K562 (cell line): ENCODE results near the gene TXN2. TPM values are rescaled to one million over a fixed set of nuclear protein-coding genes. Genes with fewer than 3 reads are reported as not detected.

Experiments used
- ATF1 ChIP-seq, 2 experiments: fragments of 450-650 bp in 1 of 2; IDR thresholded peaks; 2 replicates each; pipeline ENCODE4 v1.6.1; 2016; ENCODE audit warnings: missing compliant biosample characterization in 1 of 2, missing genetic modification characterization in 1 of 2
- CC2D1A ChIP-seq: fragments of 450-650 bp; IDR thresholded peaks from 2 replicates; pipeline ENCODE4 v1.6.1; 2017; ENCODE audit warnings: mild to moderate bottlenecking
- JUN ChIP-seq, 2 experiments: sonication (generic) in 1 of 2; formaldehyde crosslinking in 1 of 2; IDR thresholded peaks; 2 replicates each; pipeline versions ENCODE4 v1.6.1 to v1.8.0; 2012 to 2022; ENCODE audit warnings: borderline replicate concordance in 2 of 2, mild to moderate bottlenecking in 2 of 2, improper control_type of control experiment in 1 of 2, low read depth in 1 of 2, low read length in 1 of 2, missing genetic modification reagents in 1 of 2
- MEIS2 ChIP-seq: fragments of 450-650 bp; IDR thresholded peaks from 2 replicates; pipeline ENCODE4 v1.6.1; 2014; ENCODE audit warnings: mild to moderate bottlenecking; ENCODE audit not compliant: partially characterized antibody
- PCBP1 ChIP-seq: fragments of 200-400 bp; formaldehyde crosslinking; IDR thresholded peaks from 2 replicates; pipeline ENCODE4 v1.6.1; 2018; ENCODE audit warnings: mild to moderate bottlenecking, low read depth, low read length; ENCODE audit not compliant: poor library complexity, severe bottlenecking
- PHF20 ChIP-seq: fragments of 450-650 bp; IDR thresholded peaks from 2 replicates; pipeline ENCODE4 v1.6.1; 2018; ENCODE audit not compliant: partially characterized antibody
- TAF1 ChIP-seq: IDR thresholded peaks from 2 replicates; pipeline ENCODE4 v1.6.1; 2011; ENCODE audit warnings: mild to moderate bottlenecking, low read length, moderate library complexity; ENCODE audit not compliant: insufficient read depth, control insufficient read depth, severe bottlenecking; ENCODE audit errors: extremely low read depth
- ZBED1 ChIP-seq: IDR thresholded peaks from 2 replicates; pipeline ENCODE4 v1.6.1; 2014
- ZNF12 ChIP-seq: sonication (generic); formaldehyde crosslinking; IDR thresholded peaks from 2 replicates; pipeline ENCODE4 v1.4.0; 2020; ENCODE audit warnings: mild to moderate bottlenecking, missing genetic modification reagents
- ZNF175 ChIP-seq: fragments of 200-800 bp; sonication (Bioruptor generic); IDR thresholded peaks from 2 replicates; pipeline ENCODE4 v1.6.1; 2016; ENCODE audit warnings: low read depth, mild to moderate bottlenecking, missing genetic modification characterization, missing compliant biosample characterization
- ZNF232 ChIP-seq: sonication (generic); formaldehyde crosslinking; IDR thresholded peaks from 2 replicates; pipeline ENCODE4 v1.8.0; 2022; ENCODE audit warnings: mild to moderate bottlenecking, missing genetic modification reagents
- ZNF263 ChIP-seq: sonication (generic); formaldehyde crosslinking; IDR thresholded peaks from 2 replicates; pipeline ENCODE4 v1.8.0; 2022; ENCODE audit warnings: mild to moderate bottlenecking, missing genetic modification reagents, borderline replicate concordance
- ZNF3 ChIP-seq: fragments of 250-450 bp; sonication (Bioruptor Pico); IDR thresholded peaks from 2 replicates; pipeline ENCODE4 v1.5.0; 2021; ENCODE audit warnings: mild to moderate bottlenecking, moderate library complexity
- polyA plus RNA-seq, 8 experiments: library from polyadenylated mRNA; depleted of rRNA in 4 of 8; stranded (reverse) in 5 of 8; unstranded in 3 of 8; fragments of >200 nt; fragmentation: Nextera tagmentation in 2 of 8; fragmentation: Illumina TruSeq in 1 of 8; extraction: Ambion mirVana in 2 of 8; extraction: Trizol in 1 of 8; gene quantifications; 2 replicates each; pipeline versions ENCODE4 v1.2.1 to v1.2.3, GENCODE V29; 2011 to 2014; ENCODE audit warnings: inconsistent platforms in 1 of 8, missing spikeins in 1 of 8
- total RNA-seq, 7 experiments: library from RNA; depleted of rRNA in 6 of 7; stranded (reverse); fragments of >200 nt in 6 of 7; fragmentation: Illumina TruSeq in 2 of 7; extraction: Trizol in 2 of 7; gene quantifications; 2 replicates each; pipeline versions ENCODE4 v1.2.1 to v1.2.3, GENCODE V29; 2011 to 2021; ENCODE audit warnings: low replicate concordance in 1 of 7
- TF ChIP-seq, protein P1 (sequence below): sonication (generic); formaldehyde crosslinking; IDR thresholded peaks from 2 replicates; pipeline ENCODE4 v1.8.0; 2022; ENCODE audit warnings: mild to moderate bottlenecking, missing genetic modification reagents, borderline replicate concordance
- TF ChIP-seq, protein P2 (sequence below): fragments of 250-450 bp; sonication (Bioruptor Pico); IDR thresholded peaks from 2 replicates; pipeline ENCODE4 v1.4.0; 2020; ENCODE audit warnings: borderline replicate concordance
- TF ChIP-seq, protein P3 (sequence below): fragments of 250-450 bp; sonication (Bioruptor Pico); IDR thresholded peaks from 2 replicates; pipeline ENCODE4 v1.8.0; 2022; ENCODE audit warnings: inconsistent platforms, mild to moderate bottlenecking, moderate library complexity, borderline replicate concordance
- TF ChIP-seq, protein P4 (sequence below), 2 experiments: fragments of 450-650 bp; IDR thresholded peaks; 2 replicates each; pipeline ENCODE4 v1.6.1; 2018; ENCODE audit warnings: mild to moderate bottlenecking in 2 of 2, low read depth in 1 of 2; ENCODE audit not compliant: partially characterized antibody in 2 of 2

The TXN2 gene
- total and polyA plus RNA-seq, 9 of the 15 experiments (the other 6 are each of a cell fraction or from before 2014, with no cell fraction given) = 48.5 to 399 (median 118) TPM

DNA sequence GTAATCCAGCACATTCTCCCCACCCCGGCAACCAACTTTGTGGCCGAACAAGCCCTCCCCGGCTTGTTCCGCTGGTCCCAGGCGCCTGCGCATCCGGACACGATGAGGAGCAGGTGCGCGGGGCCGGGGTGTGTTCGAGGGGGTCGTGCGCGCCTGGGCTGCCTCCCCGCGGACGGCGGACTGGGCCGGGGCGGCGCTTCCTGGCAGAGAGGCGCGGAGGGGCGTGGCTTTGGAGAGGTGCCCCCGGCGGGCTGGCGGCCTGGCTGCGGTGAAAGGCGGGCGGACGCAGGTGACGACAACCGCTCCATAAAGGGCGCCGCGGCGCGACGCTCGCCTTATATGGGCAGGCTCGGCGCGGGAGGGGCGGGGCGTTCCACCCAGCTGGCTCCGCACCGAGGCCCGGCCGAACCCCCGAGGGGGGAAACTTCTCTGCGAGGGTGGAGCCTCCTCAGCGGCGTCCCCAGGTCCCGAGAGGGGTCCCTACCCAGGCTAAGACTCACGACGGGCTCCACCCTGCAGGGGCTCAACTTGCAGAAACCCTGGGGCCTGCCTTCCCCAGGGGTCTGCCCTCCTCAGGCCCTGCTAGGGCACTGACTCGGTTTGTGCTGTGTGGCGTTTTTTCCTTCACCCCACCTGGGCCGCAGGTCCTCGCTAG is 26.4 kb downstream of the TXN2 start (continued):
- TF ChIP-seq, protein P1, sequence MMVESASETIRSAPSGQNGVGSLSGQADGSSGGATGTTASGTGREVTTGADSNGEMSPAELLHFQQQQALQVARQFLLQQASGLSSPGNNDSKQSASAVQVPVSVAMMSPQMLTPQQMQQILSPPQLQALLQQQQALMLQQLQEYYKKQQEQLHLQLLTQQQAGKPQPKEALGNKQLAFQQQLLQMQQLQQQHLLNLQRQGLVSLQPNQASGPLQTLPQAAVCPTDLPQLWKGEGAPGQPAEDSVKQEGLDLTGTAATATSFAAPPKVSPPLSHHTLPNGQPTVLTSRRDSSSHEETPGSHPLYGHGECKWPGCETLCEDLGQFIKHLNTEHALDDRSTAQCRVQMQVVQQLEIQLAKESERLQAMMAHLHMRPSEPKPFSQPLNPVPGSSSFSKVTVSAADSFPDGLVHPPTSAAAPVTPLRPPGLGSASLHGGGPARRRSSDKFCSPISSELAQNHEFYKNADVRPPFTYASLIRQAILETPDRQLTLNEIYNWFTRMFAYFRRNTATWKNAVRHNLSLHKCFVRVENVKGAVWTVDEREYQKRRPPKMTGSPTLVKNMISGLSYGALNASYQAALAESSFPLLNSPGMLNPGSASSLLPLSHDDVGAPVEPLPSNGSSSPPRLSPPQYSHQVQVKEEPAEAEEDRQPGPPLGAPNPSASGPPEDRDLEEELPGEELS (CRISPR knock-in tag) = peak; percentile 48; the same call in 1 of the 2 replicates
- TF ChIP-seq, protein P2, sequence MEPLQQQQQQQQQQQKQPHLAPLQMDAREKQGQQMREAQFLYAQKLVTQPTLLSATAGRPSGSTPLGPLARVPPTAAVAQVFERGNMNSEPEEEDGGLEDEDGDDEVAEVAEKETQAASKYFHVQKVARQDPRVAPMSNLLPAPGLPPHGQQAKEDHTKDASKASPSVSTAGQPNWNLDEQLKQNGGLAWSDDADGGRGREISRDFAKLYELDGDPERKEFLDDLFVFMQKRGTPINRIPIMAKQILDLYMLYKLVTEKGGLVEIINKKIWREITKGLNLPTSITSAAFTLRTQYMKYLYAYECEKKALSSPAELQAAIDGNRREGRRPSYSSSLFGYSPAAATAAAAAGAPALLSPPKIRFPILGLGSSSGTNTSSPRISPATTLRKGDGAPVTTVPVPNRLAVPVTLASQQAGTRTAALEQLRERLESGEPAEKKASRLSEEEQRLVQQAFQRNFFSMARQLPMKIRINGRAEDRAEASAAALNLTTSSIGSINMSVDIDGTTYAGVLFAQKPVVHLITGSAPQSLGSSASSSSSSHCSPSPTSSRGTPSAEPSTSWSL = no peak
- TF ChIP-seq ZNF12 (no peak), ZNF232 (CRISPR knock-in tag) (peak; percentile 70; the same call in 1 of the 2 replicates), ZNF3 (CRISPR knock-in tag) (no peak), PCBP1 (no peak), PHF20 (peak; percentile 59), ZNF263 (CRISPR knock-in tag) (peak; percentile 50; the same call in 1 of the 2 replicates), ATF1 (CRISPR knock-in tag; IDR thresholded peaks at IDR 0.05) (no peak), ATF1 (tag; IDR thresholded peaks at IDR 0.05) (peak; percentile 69), MEIS2 (peak; percentile 78), CC2D1A (peak; percentile 96), ZNF175 (CRISPR knock-in tag) (peak; percentile 45; the same call in 1 of the 2 replicates), JUN (IDR thresholded peaks at IDR 0.05; ENCODE audit: borderline replicate concordance, low read depth, low read length) (no peak), JUN (CRISPR knock-in tag; IDR thresholded peaks at IDR 0.05; ENCODE audit: borderline replicate concordance) (peak; percentile 46; the same call in 1 of the 2 replicates), ZBED1 (no peak), TAF1 (peak; percentile 33)
- TF ChIP-seq, protein P3, sequence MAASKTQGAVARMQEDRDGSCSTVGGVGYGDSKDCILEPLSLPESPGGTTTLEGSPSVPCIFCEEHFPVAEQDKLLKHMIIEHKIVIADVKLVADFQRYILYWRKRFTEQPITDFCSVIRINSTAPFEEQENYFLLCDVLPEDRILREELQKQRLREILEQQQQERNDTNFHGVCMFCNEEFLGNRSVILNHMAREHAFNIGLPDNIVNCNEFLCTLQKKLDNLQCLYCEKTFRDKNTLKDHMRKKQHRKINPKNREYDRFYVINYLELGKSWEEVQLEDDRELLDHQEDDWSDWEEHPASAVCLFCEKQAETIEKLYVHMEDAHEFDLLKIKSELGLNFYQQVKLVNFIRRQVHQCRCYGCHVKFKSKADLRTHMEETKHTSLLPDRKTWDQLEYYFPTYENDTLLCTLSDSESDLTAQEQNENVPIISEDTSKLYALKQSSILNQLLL = no peak
- TF ChIP-seq, protein P4, sequence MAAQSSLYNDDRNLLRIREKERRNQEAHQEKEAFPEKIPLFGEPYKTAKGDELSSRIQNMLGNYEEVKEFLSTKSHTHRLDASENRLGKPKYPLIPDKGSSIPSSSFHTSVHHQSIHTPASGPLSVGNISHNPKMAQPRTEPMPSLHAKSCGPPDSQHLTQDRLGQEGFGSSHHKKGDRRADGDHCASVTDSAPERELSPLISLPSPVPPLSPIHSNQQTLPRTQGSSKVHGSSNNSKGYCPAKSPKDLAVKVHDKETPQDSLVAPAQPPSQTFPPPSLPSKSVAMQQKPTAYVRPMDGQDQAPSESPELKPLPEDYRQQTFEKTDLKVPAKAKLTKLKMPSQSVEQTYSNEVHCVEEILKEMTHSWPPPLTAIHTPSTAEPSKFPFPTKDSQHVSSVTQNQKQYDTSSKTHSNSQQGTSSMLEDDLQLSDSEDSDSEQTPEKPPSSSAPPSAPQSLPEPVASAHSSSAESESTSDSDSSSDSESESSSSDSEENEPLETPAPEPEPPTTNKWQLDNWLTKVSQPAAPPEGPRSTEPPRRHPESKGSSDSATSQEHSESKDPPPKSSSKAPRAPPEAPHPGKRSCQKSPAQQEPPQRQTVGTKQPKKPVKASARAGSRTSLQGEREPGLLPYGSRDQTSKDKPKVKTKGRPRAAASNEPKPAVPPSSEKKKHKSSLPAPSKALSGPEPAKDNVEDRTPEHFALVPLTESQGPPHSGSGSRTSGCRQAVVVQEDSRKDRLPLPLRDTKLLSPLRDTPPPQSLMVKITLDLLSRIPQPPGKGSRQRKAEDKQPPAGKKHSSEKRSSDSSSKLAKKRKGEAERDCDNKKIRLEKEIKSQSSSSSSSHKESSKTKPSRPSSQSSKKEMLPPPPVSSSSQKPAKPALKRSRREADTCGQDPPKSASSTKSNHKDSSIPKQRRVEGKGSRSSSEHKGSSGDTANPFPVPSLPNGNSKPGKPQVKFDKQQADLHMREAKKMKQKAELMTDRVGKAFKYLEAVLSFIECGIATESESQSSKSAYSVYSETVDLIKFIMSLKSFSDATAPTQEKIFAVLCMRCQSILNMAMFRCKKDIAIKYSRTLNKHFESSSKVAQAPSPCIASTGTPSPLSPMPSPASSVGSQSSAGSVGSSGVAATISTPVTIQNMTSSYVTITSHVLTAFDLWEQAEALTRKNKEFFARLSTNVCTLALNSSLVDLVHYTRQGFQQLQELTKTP (IDR thresholded peaks at IDR 0.05; ENCODE audit: low read depth in 1 of 2, partially characterized antibody in 2 of 2) = no peak
